HL-60 (cell line): ENCODE results near the gene CNTN5.

Experiments
- DNase-seq, 2 experiments: peaks; one replicate each; pipeline ENCODE4 v3.0.0-alpha.2; 2010 to 2020; ENCODE audit warnings: low read depth in 1 of 2, low spot score in 1 of 2
- H3K27ac ChIP-seq: fragments of 250-450 bp; sonication (Bioruptor Pico); replicated peaks from 2 replicates; pipeline ENCODE4 v1.5.1; 2020; ENCODE audit warnings: mild to moderate bottlenecking, moderate library complexity
- H3K27me3 ChIP-seq: fragments of 250-450 bp; sonication (Bioruptor Pico); 2 replicates; pipeline ENCODE4 v1.5.1; 2021; ENCODE audit warnings: mild to moderate bottlenecking, moderate library complexity; ENCODE audit not compliant: insufficient read depth, poor library complexity, severe bottlenecking
- H3K4me3 ChIP-seq: replicated peaks from 2 replicates; pipeline ENCODE4 v1.5.1; 2011; ENCODE audit warnings: mild to moderate bottlenecking, control low read depth, low read length; ENCODE audit not compliant: insufficient read depth
- CTCF ChIP-seq: IDR thresholded peaks from one replicate; pipeline ENCODE4 v1.5.1; 2011; ENCODE audit warnings: low read length, control low read depth, inconsistent platforms; ENCODE audit not compliant: insufficient read depth
- GABPA ChIP-seq: IDR thresholded peaks from 2 replicates; pipeline ENCODE4 v1.6.1; 2012; ENCODE audit warnings: low read depth
- POLR2AphosphoS5 ChIP-seq: IDR thresholded peaks from 2 replicates; pipeline ENCODE4 v1.6.1; 2012; ENCODE audit warnings: low read depth
- REST ChIP-seq: IDR thresholded peaks from 2 replicates; pipeline ENCODE4 v1.6.1; 2012; ENCODE audit warnings: low read depth; ENCODE audit not compliant: insufficient replicate concordance
- SPI1 ChIP-seq: IDR thresholded peaks from 2 replicates; pipeline ENCODE4 v1.6.1; 2012; ENCODE audit warnings: low read depth, mild to moderate bottlenecking, borderline replicate concordance

The CNTN5 gene

GRCh38 chr11:99019696-99020095 is 1.1 kb upstream of the CNTN5 start:
- H3K27me3 ChIP-seq: peaks cover 19% of the 10 kb centered on the region
- H3K4me3 ChIP-seq: no peak overlapping the region
- DNase-seq: no peak
- TF ChIP-seq GABPA (no peak), POLR2AphosphoS5 (no peak), REST (no peak), SPI1 (no peak)
- no peak overlapping the region for H3K27ac ChIP-seq

GRCh38 chr11:99037057-99037456 is 16.3 kb downstream of the CNTN5 start:
- Histone ChIP-seq H3K4me3 (no peak overlapping the region), H3K27ac (no peak overlapping the region), H3K27me3 (no peaks in the 10 kb centered on the region)
- TF ChIP-seq SPI1 (no peak), POLR2AphosphoS5 (no peak), REST (no peak), CTCF (no peak), GABPA (no peak)
- no peak for DNase-seq

- no peak for DNase-seq
- Histone ChIP-seq H3K27me3 (no peaks in the 10 kb centered on the region), H3K27ac (no peak overlapping the region), H3K4me3 (no peak overlapping the region)
- TF ChIP-seq REST (no peak), GABPA (no peak), SPI1 (no peak), CTCF (no peak), POLR2AphosphoS5 (no peak)
Measured at GRCh38 chr11:99063331-99063730, 42.6 kb downstream of the CNTN5 start.

GRCh38 chr11:99065121-99065520 is 44.4 kb downstream of the CNTN5 start:
- TF ChIP-seq POLR2AphosphoS5 (no peak), SPI1 (no peak), GABPA (no peak), CTCF (no peak), REST (no peak)
- H3K4me3 ChIP-seq: no peak overlapping the region
- DNase-seq: no peak
- no peaks in the 10 kb centered on the region for H3K27me3 ChIP-seq
- H3K27ac ChIP-seq: no peak overlapping the region
